PC-3 (cell line): ENCODE data around the gene PLAAT3. TPM values are rescaled to one million over a fixed set of nuclear protein-coding genes. Genes with fewer than 3 reads are reported as not detected.

ENCODE experiments used
- ATAC-seq: fragments of 200-7000 bp; cut with Tn5 transposase; 2 replicates; pipeline ENCODE4 v1.9.1; 2020; ENCODE audit warnings: mild to moderate bottlenecking, moderate library complexity
- BruUV-seq: library from RNA; stranded (reverse); fragments of 400-500 nt; replicated peaks from 2 replicates; lab custom pipeline; 2021; lab: Mats Ljungman, UMichigan
- CTCF ChIA-PET: fragments of 300-600 bp; sonication (Branson Sonifier 250); formaldehyde crosslinking; loops from one replicate; lab custom pipeline; 2022; ENCODE audit warnings: antibody characterized with exemption; lab: Charles Lee
- POLR2A ChIA-PET: fragments of 300-600 bp; sonication (Branson Sonifier 250); formaldehyde crosslinking; loops from one replicate; lab custom pipeline; 2022; ENCODE audit warnings: antibody characterized with exemption; ENCODE audit not compliant: unreplicated experiment; lab: Charles Lee
- DNase-seq: peaks from one replicate; pipeline ENCODE4 v3.0.0-alpha.2; 2015
- H2AFZ ChIP-seq: fragments of 300-600 bp; sonication (generic); 2 replicates; pipeline ENCODE4 v1.6.0; 2016; ENCODE audit warnings: antibody characterized with exemption, low read length
- H3F3A ChIP-seq: fragments of 300-600 bp; sonication (generic); one replicate; pipeline ENCODE4 v1.6.0; 2017; ENCODE audit warnings: antibody characterized with exemption, low read length, control low read depth, mild to moderate bottlenecking; ENCODE audit not compliant: unreplicated experiment
- H3K27ac ChIP-seq: fragments of 300-600 bp; sonication (generic); 2 replicates; pipeline ENCODE4 v1.5.1; 2016; ENCODE audit warnings: mild to moderate bottlenecking, low read length
- H3K27me3 ChIP-seq: fragments of 300-600 bp; sonication (generic); 2 replicates; pipeline ENCODE4 v1.6.1; 2016; ENCODE audit warnings: low read length, mixed read lengths
- H3K36me3 ChIP-seq: fragments of 300-600 bp; sonication (generic); 2 replicates; pipeline ENCODE4 v1.6.1; 2016; ENCODE audit warnings: low read depth, mixed run types, low read length, mixed read lengths
- H3K4me1 ChIP-seq: fragments of 300-600 bp; sonication (generic); 2 replicates; pipeline ENCODE4 v1.5.1; 2016; ENCODE audit warnings: low read length; ENCODE audit not compliant: insufficient read depth
- H3K4me2 ChIP-seq: fragments of 300-600 bp; sonication (generic); 2 replicates; pipeline ENCODE4 v1.6.0; 2016; ENCODE audit warnings: low read length
- H3K4me3 ChIP-seq: fragments of 300-600 bp; sonication (generic); 2 replicates; pipeline ENCODE4 v1.5.1; 2016; ENCODE audit warnings: mild to moderate bottlenecking, low read length, mixed read lengths
- H3K79me2 ChIP-seq: fragments of 300-600 bp; sonication (generic); 2 replicates; pipeline ENCODE4 v1.6.1; 2017; ENCODE audit warnings: low read length, mixed read lengths
- H3K9ac ChIP-seq: fragments of 300-600 bp; sonication (generic); 2 replicates; pipeline ENCODE4 v1.6.0; 2016; ENCODE audit warnings: mild to moderate bottlenecking, low read length
- H3K9me2 ChIP-seq: fragments of 300-600 bp; sonication (generic); replicated peaks from 2 replicates; pipeline ENCODE4 v1.6.1; 2016; ENCODE audit warnings: mixed run types, low read length, mixed read lengths
- H3K9me3 ChIP-seq: fragments of 300-600 bp; sonication (generic); 2 replicates; pipeline ENCODE4 v1.6.1; 2016; ENCODE audit warnings: low read length, mixed read lengths
- H4K20me1 ChIP-seq: fragments of 300-600 bp; sonication (generic); 2 replicates; pipeline ENCODE4 v1.6.1; 2016; ENCODE audit warnings: low read length, mixed read lengths
- EZH2 ChIP-seq: fragments of 300-600 bp; sonication (generic); IDR thresholded peaks from one replicate; pipeline ENCODE4 v1.6.1; 2017; ENCODE audit warnings: antibody characterized with exemption, mild to moderate bottlenecking, low read length; ENCODE audit not compliant: unreplicated experiment
- EZH2phosphoT487 ChIP-seq: fragments of 300-600 bp; sonication (generic); IDR thresholded peaks from 2 replicates; pipeline ENCODE4 v1.6.1; 2018; ENCODE audit warnings: mild to moderate bottlenecking, antibody characterized with exemption, low read length, borderline replicate concordance
- intact Hi-C: fragments of 100-400 bp; cut with micrococcal nuclease; formaldehyde crosslinking; loops from 2 replicates; pipeline ENCODE4 v1.9.0; 2023
- total RNA-seq: library from RNA; depleted of rRNA; stranded (reverse); fragments of >200 nt; gene quantifications from 2 replicates; pipeline ENCODE4 v1.2.3, GENCODE V29; 2014
- TF ChIP-seq, protein P1 (sequence below): fragments of 300-600 bp; sonication (generic); conservative IDR thresholded peaks from 2 replicates; pipeline ENCODE4 v1.5.1; 2017; ENCODE audit warnings: antibody characterized with exemption, low read depth, mild to moderate bottlenecking, low read length

Gene PLAAT3
- total RNA-seq, 1 experiment from 2014 or later = 69.0 TPM

DNA sequence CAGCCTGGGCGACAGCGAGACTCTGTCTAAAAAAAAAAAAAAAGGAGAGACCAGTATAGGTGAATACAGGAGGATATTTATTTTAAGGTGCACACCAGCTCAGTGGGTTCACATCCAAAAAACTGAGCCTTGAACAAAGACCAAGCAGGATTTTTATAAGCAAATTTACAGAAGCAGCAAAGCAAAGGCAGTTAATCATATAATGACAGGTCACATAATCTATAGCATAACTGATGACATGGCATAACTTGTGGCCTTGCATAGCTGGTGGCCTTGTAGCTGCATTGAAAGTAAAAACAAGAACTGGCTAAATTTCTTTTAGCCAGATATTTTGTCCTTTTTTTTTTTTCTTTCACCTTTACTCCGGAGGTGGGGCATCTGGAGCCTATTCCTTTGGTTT is 2.7 kb upstream of the PLAAT3 start:
- H3K4me2 ChIP-seq = no peak overlapping the region
- no peak for ATAC-seq
- intact Hi-C loops = no loop called here
- H3K27ac ChIP-seq = no peak overlapping the region
- H3K9me3 ChIP-seq = no peaks in the 10 kb centered on the region
- peaks cover 18% of the 10 kb centered on the region for H3K79me2 ChIP-seq
- no peaks in the 10 kb centered on the region for H3K27me3 ChIP-seq
- no peaks in the 10 kb centered on the region for H3K9me2 ChIP-seq
- H4K20me1 ChIP-seq = no peaks in the 10 kb centered on the region
- ChIA-PET CTCF (no interaction called here), POLR2A (no interaction called here)
- no peak overlapping the region for H2AFZ ChIP-seq
- H3K36me3 ChIP-seq = no peaks in the 10 kb centered on the region
- H3K4me3 ChIP-seq = no peak overlapping the region
- TF ChIP-seq EZH2 (no peak), EZH2phosphoT487 (no peak)
- TF ChIP-seq, protein P1, sequence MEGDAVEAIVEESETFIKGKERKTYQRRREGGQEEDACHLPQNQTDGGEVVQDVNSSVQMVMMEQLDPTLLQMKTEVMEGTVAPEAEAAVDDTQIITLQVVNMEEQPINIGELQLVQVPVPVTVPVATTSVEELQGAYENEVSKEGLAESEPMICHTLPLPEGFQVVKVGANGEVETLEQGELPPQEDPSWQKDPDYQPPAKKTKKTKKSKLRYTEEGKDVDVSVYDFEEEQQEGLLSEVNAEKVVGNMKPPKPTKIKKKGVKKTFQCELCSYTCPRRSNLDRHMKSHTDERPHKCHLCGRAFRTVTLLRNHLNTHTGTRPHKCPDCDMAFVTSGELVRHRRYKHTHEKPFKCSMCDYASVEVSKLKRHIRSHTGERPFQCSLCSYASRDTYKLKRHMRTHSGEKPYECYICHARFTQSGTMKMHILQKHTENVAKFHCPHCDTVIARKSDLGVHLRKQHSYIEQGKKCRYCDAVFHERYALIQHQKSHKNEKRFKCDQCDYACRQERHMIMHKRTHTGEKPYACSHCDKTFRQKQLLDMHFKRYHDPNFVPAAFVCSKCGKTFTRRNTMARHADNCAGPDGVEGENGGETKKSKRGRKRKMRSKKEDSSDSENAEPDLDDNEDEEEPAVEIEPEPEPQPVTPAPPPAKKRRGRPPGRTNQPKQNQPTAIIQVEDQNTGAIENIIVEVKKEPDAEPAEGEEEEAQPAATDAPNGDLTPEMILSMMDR = no peak
- no peak for DNase-seq
- no peaks in the 10 kb centered on the region for H3F3A ChIP-seq
- no peak overlapping the region for H3K9ac ChIP-seq
- H3K4me1 ChIP-seq = peaks cover 1% of the 10 kb centered on the region
- no TSS peak for BruUV-seq

DNA sequence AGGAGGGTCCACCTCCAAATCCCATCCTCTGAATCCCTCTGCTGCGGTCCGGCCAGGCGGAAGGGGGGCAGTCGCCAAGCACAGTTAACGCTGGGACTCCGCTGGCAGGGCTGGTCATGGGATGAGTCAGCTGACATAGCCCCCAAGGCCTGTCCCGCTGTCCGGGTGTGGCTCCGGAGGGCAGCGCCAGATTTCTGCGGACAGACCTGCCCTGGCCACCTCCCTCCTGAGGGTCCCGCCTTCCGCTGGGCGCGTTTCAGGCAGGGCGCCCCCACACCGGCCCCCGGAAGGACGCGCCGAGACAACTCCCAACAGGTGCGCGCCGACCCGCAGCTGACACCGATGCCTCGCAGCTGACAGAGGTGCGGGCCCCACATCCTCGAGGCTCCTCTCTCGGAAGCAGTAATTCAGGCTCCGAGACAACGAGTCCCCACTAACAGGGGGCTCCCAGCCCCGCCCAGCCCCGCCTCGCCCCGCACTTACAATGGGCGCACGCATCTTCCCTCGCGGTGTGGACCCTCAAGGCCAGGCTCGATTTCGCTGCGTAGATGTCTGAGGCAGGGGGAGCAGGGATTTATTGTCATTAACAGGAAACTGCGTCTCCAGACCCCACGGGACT is 607 bp downstream of the PLAAT3 start:
- no peak for TF ChIP-seq EZH2
- no peak for TF ChIP-seq EZH2phosphoT487
- TF ChIP-seq, protein P1 = no peak
- no peaks in the 10 kb centered on the region for H3F3A ChIP-seq
- H2AFZ ChIP-seq = peak overlapping the region; percentile 95
- H3K9ac ChIP-seq = peak overlapping the region; percentile 61
- H3K36me3 ChIP-seq = no peaks in the 10 kb centered on the region
- peak overlapping the region; percentile 83 for H3K4me3 ChIP-seq
- H3K79me2 ChIP-seq = peaks cover 49% of the 10 kb centered on the region
- peak; percentile 34 for DNase-seq
- H4K20me1 ChIP-seq = no peaks in the 10 kb centered on the region
- H3K4me1 ChIP-seq = peaks cover 4% of the 10 kb centered on the region; the same call in 1 of the 2 replicates
- 0 out of 2 replicates have a peak overlapping the region, but pooled peaks have one; percentile 2 for H3K27ac ChIP-seq
- TSS peak; percentile 77 for BruUV-seq
- ChIA-PET POLR2A (interaction anchor here (0.6 kb wide), 1 partner anchor 419 kb away, joined by 3 read pairs; no protein-coding TSS in a partner anchor), CTCF (interaction anchor here (0.6 kb wide), 1 partner anchor 131 kb away, joined by 4 read pairs; no protein-coding TSS in a partner anchor)
- intact Hi-C loops = loop anchor here (5.0 kb wide), 1 partner anchor 46 kb away; no protein-coding TSS in a partner anchor
- no peaks in the 10 kb centered on the region for H3K9me3 ChIP-seq
- H3K9me2 ChIP-seq = no peaks in the 10 kb centered on the region
- H3K4me2 ChIP-seq = peak overlapping the region; percentile 92
- no peaks in the 10 kb centered on the region for H3K27me3 ChIP-seq
- ATAC-seq = peak; percentile 32

DNA sequence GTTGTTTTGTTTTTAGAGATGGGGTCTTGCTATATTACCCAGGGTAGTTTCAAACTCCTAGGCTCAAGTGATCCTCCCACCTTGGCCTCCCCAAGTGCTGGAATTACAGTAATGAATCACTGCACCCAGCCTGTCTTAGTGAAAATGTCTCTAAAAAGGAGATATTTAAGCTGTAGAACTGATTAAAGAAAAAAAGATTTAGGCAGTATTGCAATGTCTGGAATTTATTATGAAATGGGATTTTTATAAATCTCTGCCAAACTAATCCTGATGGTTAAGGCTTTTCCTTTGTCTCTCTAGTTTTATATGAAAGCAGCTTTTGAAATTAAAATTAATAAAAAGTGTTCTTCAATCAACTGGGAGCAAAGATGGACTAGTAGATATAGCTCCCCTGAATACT is 2.1 kb downstream of the PLAAT3 start:
- peaks cover 4% of the 10 kb centered on the region; the same call in 1 of the 2 replicates for H3K4me1 ChIP-seq
- no peaks in the 10 kb centered on the region for H3K27me3 ChIP-seq
- H2AFZ ChIP-seq = no peak overlapping the region
- TF ChIP-seq, protein P1 = no peak
- TF ChIP-seq EZH2phosphoT487 (no peak), EZH2 (no peak)
- H3K9ac ChIP-seq = no peak overlapping the region
- ChIA-PET CTCF (no interaction called here), POLR2A (no interaction called here)
- ATAC-seq (no peak), DNase-seq (no peak)
- peaks cover 54% of the 10 kb centered on the region for H3K79me2 ChIP-seq
- peak overlapping the region; percentile 49; the same call in 1 of the 2 replicates for H3K4me3 ChIP-seq
- H3K9me3 ChIP-seq = no peaks in the 10 kb centered on the region
- no TSS peak for BruUV-seq
- H3K36me3 ChIP-seq = no peaks in the 10 kb centered on the region
- H3K9me2 ChIP-seq = no peaks in the 10 kb centered on the region
- H3K4me2 ChIP-seq = peak overlapping the region; percentile 66
- H4K20me1 ChIP-seq = no peaks in the 10 kb centered on the region
- no peaks in the 10 kb centered on the region for H3F3A ChIP-seq
- H3K27ac ChIP-seq = no peak overlapping the region
- intact Hi-C loops = loop anchor here (5.0 kb wide), 1 partner anchor 45 kb away; no protein-coding TSS in a partner anchor
